ENCODE results near the gene SEC24C.
"Not testable (repeated sequence)": the region's sequence is repeated elsewhere in the genome, so short reads cannot be mapped to it uniquely, and the experiment has no call there.

The SEC24C gene

DNA sequence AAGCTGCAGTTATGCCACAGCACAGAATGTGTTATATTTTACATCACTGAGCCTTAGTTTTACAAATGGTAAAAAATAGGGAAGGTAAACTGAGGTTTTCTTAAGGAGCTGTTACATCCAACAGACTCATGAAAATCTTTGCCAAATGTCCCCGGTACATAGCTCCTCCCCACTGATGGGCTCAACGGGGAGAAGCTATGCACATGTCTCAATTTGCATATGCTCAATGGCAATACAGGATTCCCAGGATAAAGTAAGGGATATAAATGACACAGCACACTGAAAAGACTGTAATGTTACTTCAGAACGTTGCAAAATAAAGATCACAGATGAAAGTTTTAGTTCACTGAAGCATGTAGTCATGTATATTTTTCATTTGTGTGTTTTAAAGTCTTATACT lies 29.7 kb upstream of the SEC24C start:
- not testable (repeated sequence) for H3K9ac ChIP-seq (ENCODE audit: low read length); H3K27me3 ChIP-seq (ENCODE audit: control insufficient read depth, insufficient read depth, low read length); H3K36me3 ChIP-seq (ENCODE audit: control insufficient read depth, insufficient read depth, low read length); H3K4me1 ChIP-seq (ENCODE audit: control insufficient read depth, insufficient read depth, low read length); H3K9me3 ChIP-seq (ENCODE audit: control insufficient read depth, low read length); H3K4me3 ChIP-seq (ENCODE audit: low read length)

DNA sequence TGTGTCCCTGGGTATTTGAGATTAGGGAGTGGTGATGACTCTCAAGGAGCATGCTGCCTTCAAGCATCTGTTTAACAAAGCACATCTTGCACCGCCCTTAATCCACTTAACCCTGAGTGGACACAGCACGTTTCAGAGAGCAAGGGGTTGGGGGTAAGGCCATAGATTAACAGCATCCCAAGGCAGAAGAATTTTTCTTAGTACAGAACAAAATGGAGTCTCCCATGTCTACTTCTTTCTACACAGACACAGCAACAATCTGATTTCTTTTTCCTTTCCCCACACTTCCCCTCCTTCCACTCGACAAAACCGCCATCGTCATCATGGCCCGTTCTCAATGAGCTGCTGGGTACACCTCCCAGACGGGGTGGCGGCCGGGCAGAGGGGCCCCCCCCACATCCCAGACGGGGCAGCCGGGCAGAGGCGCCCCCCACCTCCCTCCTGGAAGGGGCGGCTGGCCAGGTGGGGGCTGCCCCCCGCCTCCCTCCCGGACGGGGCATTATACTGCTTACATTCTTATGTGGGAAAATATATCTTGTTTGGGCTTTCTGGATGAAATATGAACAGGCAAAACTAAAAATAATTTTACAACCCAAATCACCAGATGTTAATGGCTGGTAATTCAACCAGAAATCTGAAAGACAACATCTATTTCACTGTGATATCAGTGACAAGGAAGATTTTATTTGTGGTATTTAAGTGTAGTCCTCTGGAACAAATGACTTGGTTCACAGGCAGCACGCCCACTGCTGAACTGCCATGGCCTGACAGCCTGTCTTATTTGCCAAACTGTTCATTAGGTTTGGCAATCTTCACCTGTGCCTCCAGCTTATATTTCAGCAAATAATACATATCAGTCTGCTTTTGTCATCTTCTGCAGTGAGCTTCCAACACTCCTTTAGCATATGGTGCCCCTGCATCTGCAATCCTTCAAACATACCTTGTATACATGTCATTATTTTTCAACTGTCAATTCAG lies 28.7 kb upstream of the SEC24C start:
- not testable (repeated sequence) for H3K9ac ChIP-seq (ENCODE audit: low read length); H3K36me3 ChIP-seq (ENCODE audit: control insufficient read depth, insufficient read depth, low read length); H3K4me3 ChIP-seq (ENCODE audit: low read length); H3K27me3 ChIP-seq (ENCODE audit: control insufficient read depth, insufficient read depth, low read length); H3K9me3 ChIP-seq (ENCODE audit: control insufficient read depth, low read length); H3K4me1 ChIP-seq (ENCODE audit: control insufficient read depth, insufficient read depth, low read length)

GRCh38 chr10:73716251-73716650 lies 27.9 kb upstream of the SEC24C start:
- H3K9me3 ChIP-seq (ENCODE audit: control insufficient read depth, low read length): no peaks in the 10 kb centered on the region
- no peak overlapping the region for H3K4me3 ChIP-seq (ENCODE audit: low read length)
- H3K9ac ChIP-seq (ENCODE audit: low read length): no peak overlapping the region
- H3K27me3 ChIP-seq (ENCODE audit: control insufficient read depth, insufficient read depth, low read length): no peaks in the 10 kb centered on the region
- no peaks in the 10 kb centered on the region for H3K4me1 ChIP-seq (ENCODE audit: control insufficient read depth, insufficient read depth, low read length)
- H3K36me3 ChIP-seq (ENCODE audit: control insufficient read depth, insufficient read depth, low read length): no peaks in the 10 kb centered on the region

DNA sequence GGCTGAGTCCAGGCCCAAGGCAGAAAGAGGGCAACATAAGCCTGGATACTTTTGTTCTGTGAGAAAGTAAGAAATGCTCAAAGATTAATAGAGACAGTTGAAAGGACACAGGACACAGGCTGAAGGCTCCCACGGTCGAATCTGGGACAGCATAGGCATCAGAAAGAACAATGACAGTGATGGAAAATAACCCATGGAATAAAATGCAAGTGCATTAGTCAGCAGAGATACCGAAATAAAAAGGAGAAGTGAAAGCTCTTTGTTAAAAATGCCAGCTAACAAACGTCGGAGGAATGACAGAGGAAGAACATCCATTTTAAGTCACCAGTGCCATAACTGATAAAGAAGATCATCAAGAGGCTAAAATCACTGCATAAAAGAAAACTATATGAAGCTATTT lies 26.6 kb upstream of the SEC24C start:
- Histone ChIP-seq H3K9me3 (ENCODE audit: control insufficient read depth, low read length) (no peaks in the 10 kb centered on the region), H3K36me3 (ENCODE audit: control insufficient read depth, insufficient read depth, low read length) (no peaks in the 10 kb centered on the region), H3K27me3 (ENCODE audit: control insufficient read depth, insufficient read depth, low read length) (no peaks in the 10 kb centered on the region), H3K9ac (ENCODE audit: low read length) (no peak overlapping the region), H3K4me3 (ENCODE audit: low read length) (no peak overlapping the region), H3K4me1 (ENCODE audit: control insufficient read depth, insufficient read depth, low read length) (no peaks in the 10 kb centered on the region)

- H3K9me3 ChIP-seq (ENCODE audit: control insufficient read depth, low read length); H3K36me3 ChIP-seq (ENCODE audit: control insufficient read depth, insufficient read depth, low read length); H3K4me1 ChIP-seq (ENCODE audit: control insufficient read depth, insufficient read depth, low read length); H3K27me3 ChIP-seq (ENCODE audit: control insufficient read depth, insufficient read depth, low read length); H3K4me3 ChIP-seq (ENCODE audit: low read length); H3K9ac ChIP-seq (ENCODE audit: low read length): not testable (repeated sequence)
These were observed 23.6 kb upstream of the SEC24C start for GRCh38 chr10:73720561-73720960.

DNA sequence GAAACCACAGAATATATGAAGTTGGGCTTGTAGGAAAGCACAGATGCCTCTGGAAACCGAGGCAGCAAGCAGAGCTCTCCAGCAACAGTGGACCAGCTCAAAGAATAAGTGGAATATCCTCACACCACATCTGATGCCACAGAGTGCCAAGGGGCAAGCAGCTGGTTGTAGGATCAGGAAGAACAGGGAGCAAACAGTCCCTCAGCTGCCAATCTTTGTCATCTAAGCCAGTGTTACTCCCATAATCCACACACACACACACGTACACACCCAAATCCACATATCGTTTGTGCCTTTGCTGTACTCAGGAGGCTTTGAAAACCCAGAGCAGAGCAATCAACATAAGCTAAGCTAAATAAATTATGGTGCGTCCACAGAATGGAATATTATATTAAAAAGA lies 20.7 kb upstream of the SEC24C start:
- Histone ChIP-seq H3K27me3 (ENCODE audit: control insufficient read depth, insufficient read depth, low read length) (no peaks in the 10 kb centered on the region), H3K4me1 (ENCODE audit: control insufficient read depth, insufficient read depth, low read length) (no peaks in the 10 kb centered on the region), H3K4me3 (ENCODE audit: low read length) (no peak overlapping the region), H3K9me3 (ENCODE audit: control insufficient read depth, low read length) (no peaks in the 10 kb centered on the region), H3K9ac (ENCODE audit: low read length) (no peak overlapping the region), H3K36me3 (ENCODE audit: control insufficient read depth, insufficient read depth, low read length) (no peaks in the 10 kb centered on the region)

GRCh38 chr10:73729781-73730152 lies 14.4 kb upstream of the SEC24C start:
- H3K4me3 ChIP-seq (ENCODE audit: low read length): peak overlapping the region; percentile 93
- not testable (repeated sequence) for H3K27me3 ChIP-seq (ENCODE audit: control insufficient read depth, insufficient read depth, low read length); H3K4me1 ChIP-seq (ENCODE audit: control insufficient read depth, insufficient read depth, low read length); H3K9me3 ChIP-seq (ENCODE audit: control insufficient read depth, low read length); H3K36me3 ChIP-seq (ENCODE audit: control insufficient read depth, insufficient read depth, low read length)
- peak overlapping the region; percentile 79 for H3K9ac ChIP-seq (ENCODE audit: low read length)

DNA sequence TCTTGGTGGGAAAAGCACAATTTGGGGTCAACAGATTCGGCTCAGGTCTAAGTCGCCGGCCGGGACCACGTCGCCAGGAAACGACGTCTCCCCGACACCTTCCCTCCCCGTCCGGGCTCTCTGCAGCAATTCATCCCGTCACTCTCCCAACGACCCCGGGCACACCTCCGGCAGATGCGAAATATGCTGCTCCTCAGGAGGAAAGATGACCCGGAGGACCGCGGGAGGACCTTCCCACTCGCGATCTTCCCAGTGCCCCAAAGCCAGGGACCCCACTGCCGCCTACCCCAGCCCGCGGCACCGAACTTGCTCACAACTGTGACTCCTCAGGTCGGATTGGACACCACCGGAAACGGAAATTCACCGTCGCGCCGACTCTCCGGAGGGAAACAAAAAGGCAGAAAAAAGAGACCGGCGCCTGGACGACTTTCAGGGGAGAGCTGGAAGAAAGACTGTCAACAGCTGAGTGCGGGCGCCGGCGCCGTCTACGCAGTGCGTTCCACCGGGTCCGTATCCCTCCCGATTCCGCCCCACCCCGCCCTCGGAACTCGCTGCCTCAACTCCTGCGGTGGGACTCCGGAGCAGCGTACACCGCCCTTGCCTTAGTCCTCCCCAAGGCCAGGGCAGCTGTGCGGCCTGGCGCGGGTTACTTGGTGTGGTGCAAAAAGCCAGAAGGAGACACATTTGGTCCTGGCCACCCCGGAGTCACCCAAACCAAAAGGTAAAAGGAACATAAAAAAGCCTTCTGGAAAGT lies 13.8 kb upstream of the SEC24C start:
- H3K9me3 ChIP-seq (ENCODE audit: control insufficient read depth, low read length): no peaks in the 10 kb centered on the region
- H3K4me3 ChIP-seq (ENCODE audit: low read length): peak overlapping the region; percentile 93
- H3K4me1 ChIP-seq (ENCODE audit: control insufficient read depth, insufficient read depth, low read length): no peaks in the 10 kb centered on the region
- H3K36me3 ChIP-seq (ENCODE audit: control insufficient read depth, insufficient read depth, low read length): no peaks in the 10 kb centered on the region
- no peaks in the 10 kb centered on the region for H3K27me3 ChIP-seq (ENCODE audit: control insufficient read depth, insufficient read depth, low read length)
- peak overlapping the region; percentile 79 for H3K9ac ChIP-seq (ENCODE audit: low read length)

GRCh38 chr10:73731588-73732375 lies 12.4 kb upstream of the SEC24C start:
- Histone ChIP-seq H3K9ac (ENCODE audit: low read length) (no peak overlapping the region), H3K27me3 (ENCODE audit: control insufficient read depth, insufficient read depth, low read length) (no peaks in the 10 kb centered on the region), H3K4me1 (ENCODE audit: control insufficient read depth, insufficient read depth, low read length) (no peaks in the 10 kb centered on the region), H3K4me3 (ENCODE audit: low read length) (no peak overlapping the region), H3K9me3 (ENCODE audit: control insufficient read depth, low read length) (no peaks in the 10 kb centered on the region), H3K36me3 (ENCODE audit: control insufficient read depth, insufficient read depth, low read length) (no peaks in the 10 kb centered on the region)

GRCh38 chr10:73732426-73732825 lies 11.7 kb upstream of the SEC24C start:
- H3K9ac ChIP-seq (ENCODE audit: low read length): no peak overlapping the region
- no peaks in the 10 kb centered on the region for H3K36me3 ChIP-seq (ENCODE audit: control insufficient read depth, insufficient read depth, low read length)
- H3K27me3 ChIP-seq (ENCODE audit: control insufficient read depth, insufficient read depth, low read length): no peaks in the 10 kb centered on the region
- H3K4me1 ChIP-seq (ENCODE audit: control insufficient read depth, insufficient read depth, low read length): no peaks in the 10 kb centered on the region
- H3K9me3 ChIP-seq (ENCODE audit: control insufficient read depth, low read length): no peaks in the 10 kb centered on the region
- no peak overlapping the region for H3K4me3 ChIP-seq (ENCODE audit: low read length)

- no peaks in the 10 kb centered on the region for H3K36me3 ChIP-seq (ENCODE audit: control insufficient read depth, insufficient read depth, low read length)
These were observed 11.1 kb upstream of the SEC24C start for GRCh38 chr10:73732931-73733623.

More at GRCh38 chr10:73732931-73733623, 11.1 kb upstream of the SEC24C start:
- Histone ChIP-seq H3K4me1 (ENCODE audit: control insufficient read depth, insufficient read depth, low read length) (no peaks in the 10 kb centered on the region), H3K4me3 (ENCODE audit: low read length) (no peak overlapping the region), H3K27me3 (ENCODE audit: control insufficient read depth, insufficient read depth, low read length) (no peaks in the 10 kb centered on the region), H3K9ac (ENCODE audit: low read length) (no peak overlapping the region), H3K9me3 (ENCODE audit: control insufficient read depth, low read length) (no peaks in the 10 kb centered on the region)

Data from mucosa of stomach (tissue), 1 donor.